H1 (cell line): ENCODE data around the gene RAD23B. TPM values are rescaled to one million over a fixed set of nuclear protein-coding genes. Genes with fewer than 3 reads are reported as not detected.

Source experiments
- CTCF ChIA-PET: fragments of 300-600 bp; sonication (Branson Sonifier 250); formaldehyde crosslinking; loops from one replicate; lab custom pipeline; 2021; ENCODE audit not compliant: partially characterized antibody; lab: Charles Lee
- POLR2A ChIA-PET: fragments of 300-600 bp; sonication (Branson Sonifier 250); formaldehyde crosslinking; loops from one replicate; lab custom pipeline; 2021; ENCODE audit warnings: inconsistent platforms; ENCODE audit not compliant: partially characterized antibody; lab: Charles Lee
- DNase-seq, 2 experiments: peaks; one replicate each; pipeline versions ENCODE4 v3.0.0 to v3.0.0-alpha.2; 2010 to 2022; ENCODE audit warnings: low spot score in 2 of 2, low read depth in 1 of 2, mixed read lengths in 1 of 2
- FAIRE-seq: peaks from 2 replicates; lab custom pipeline; 2011; peaks lifted over from hg19 to GRCh38; lab: Jason Lieb, UNC
- H2AFZ ChIP-seq: 2 replicates; pipeline ENCODE4 v1.8.1; 2012; ENCODE audit warnings: low read length, inconsistent platforms
- H2AK5ac ChIP-seq: 2 replicates; pipeline ENCODE4 v1.6.1; 2013; ENCODE audit warnings: low read depth, low read length
- H2BK120ac ChIP-seq: replicated peaks from 2 replicates; pipeline ENCODE3; 2013; ENCODE audit warnings: low read depth, low read length, inconsistent platforms
- H2BK12ac ChIP-seq: 2 replicates; pipeline ENCODE4 v1.6.1; 2013; ENCODE audit warnings: low read depth, low read length
- H2BK15ac ChIP-seq: 2 replicates; pipeline ENCODE4 v1.6.1; 2013; ENCODE audit warnings: low read length
- H2BK20ac ChIP-seq: 2 replicates; pipeline ENCODE4 v1.6.1; 2013; ENCODE audit warnings: low read length
- H2BK5ac ChIP-seq: 2 replicates; pipeline ENCODE4 v1.6.1; 2013; ENCODE audit warnings: low read depth, low read length
- H3K14ac ChIP-seq: 2 replicates; pipeline ENCODE4 v1.6.1; 2013; ENCODE audit warnings: inconsistent platforms; ENCODE audit not compliant: insufficient read length
- H3K18ac ChIP-seq: 2 replicates; pipeline ENCODE4 v1.6.1; 2013; ENCODE audit warnings: low read length; ENCODE audit errors: extremely low read depth
- H3K23ac ChIP-seq: 2 replicates; pipeline ENCODE4 v1.6.1; 2013; ENCODE audit warnings: inconsistent platforms; ENCODE audit not compliant: insufficient read length
- H3K23me2 ChIP-seq: 2 replicates; pipeline ENCODE4 v1.6.1; 2013; ENCODE audit warnings: low read depth, low read length
- H3K27ac ChIP-seq: 2 replicates; pipeline ENCODE4 v1.6.1; 2011; ENCODE audit warnings: low read depth, low read length, inconsistent platforms
- H3K27me3 ChIP-seq, 4 experiments: replicated peaks in 1 of 4; 1 replicate in 1 of 4; 2 replicates in 3 of 4; pipeline versions ENCODE4 v1.6.1 to v1.8.1; 2011 to 2013; ENCODE audit warnings: low read length in 3 of 4, mild to moderate bottlenecking in 3 of 4, inconsistent platforms in 2 of 4, mixed read lengths in 2 of 4, moderate library complexity in 1 of 4; ENCODE audit not compliant: control insufficient read depth in 3 of 4, insufficient read depth in 3 of 4; ENCODE audit errors: extremely low read depth in 1 of 4
- H3K36me3 ChIP-seq, 4 experiments: 2 replicates each; pipeline versions ENCODE4 v1.6.1 to v1.8.1; 2011 to 2013; ENCODE audit warnings: mild to moderate bottlenecking in 4 of 4, low read length in 3 of 4, moderate library complexity in 2 of 4, control low read depth in 1 of 4, inconsistent platforms in 1 of 4; ENCODE audit not compliant: insufficient read depth in 4 of 4, control insufficient read depth in 2 of 4
- H3K4ac ChIP-seq: replicated peaks from 2 replicates; pipeline ENCODE3; 2013; ENCODE audit warnings: low read length, low read depth, mixed read lengths, inconsistent platforms; ENCODE audit not compliant: insufficient read length
- H3K4me1 ChIP-seq, 4 experiments: replicated peaks in 1 of 4; 1 replicate in 1 of 4; 2 replicates in 3 of 4; pipeline versions ENCODE4 v1.6.1 to v1.8.1; 2011 to 2013; ENCODE audit warnings: low read length in 3 of 4, inconsistent platforms in 2 of 4, mixed read lengths in 1 of 4; ENCODE audit not compliant: insufficient read depth in 4 of 4, control insufficient read depth in 3 of 4
- H3K4me2 ChIP-seq, 2 experiments: 2 replicates each; pipeline versions ENCODE4 v1.6.1 to v1.8.1; 2011 to 2013; ENCODE audit warnings: low read depth in 2 of 2, low read length in 2 of 2, control low read depth in 1 of 2, inconsistent platforms in 1 of 2, mild to moderate bottlenecking in 1 of 2; ENCODE audit not compliant: insufficient read depth in 1 of 2
- H3K4me3 ChIP-seq, 4 experiments: fragments of 200-600, 300-600 bp in 1 of 4; sonication (generic), shearing (Covaris generic), sonication (Bioruptor Twin) in 1 of 4; 2 replicates each; pipeline versions ENCODE4 v1.5.1 to v1.8.1; 2011 to 2016; ENCODE audit warnings: low read length in 4 of 4, low read depth in 3 of 4, control low read depth in 2 of 4, inconsistent platforms in 2 of 4, mild to moderate bottlenecking in 2 of 4, mixed read lengths in 1 of 4, moderate library complexity in 1 of 4; ENCODE audit not compliant: insufficient read depth in 2 of 4; ENCODE audit errors: extremely low read depth in 1 of 4
- H3K56ac ChIP-seq: replicated peaks from 2 replicates; pipeline ENCODE3; 2013; ENCODE audit warnings: low read depth, mild to moderate bottlenecking, mixed read lengths, low read length, inconsistent platforms; ENCODE audit not compliant: insufficient read length
- H3K79me1 ChIP-seq: 2 replicates; pipeline ENCODE4 v1.6.1; 2013; ENCODE audit warnings: low read depth, low read length, control low read depth
- H3K79me2 ChIP-seq, 2 experiments: 2 replicates each; pipeline versions ENCODE4 v1.6.1 to v1.8.1; 2012 to 2013; ENCODE audit warnings: low read length in 2 of 2, mild to moderate bottlenecking in 2 of 2, inconsistent platforms in 1 of 2; ENCODE audit not compliant: insufficient read depth in 2 of 2, control insufficient read depth in 1 of 2
- H3K9ac ChIP-seq, 4 experiments: replicated peaks in 1 of 4; 1 replicate in 1 of 4; 2 replicates in 3 of 4; pipeline versions ENCODE4 v1.6.1 to v1.8.1; 2011 to 2013; ENCODE audit warnings: low read depth in 3 of 4, low read length in 3 of 4, control low read depth in 2 of 4, mild to moderate bottlenecking in 2 of 4, moderate library complexity in 2 of 4, inconsistent platforms in 1 of 4; ENCODE audit errors: extremely low read depth in 1 of 4
- H3K9me3 ChIP-seq, 2 experiments: 2 replicates each; pipeline versions ENCODE4 v1.6.1 to v1.8.1; 2012 to 2013; ENCODE audit warnings: mild to moderate bottlenecking in 2 of 2, moderate library complexity in 2 of 2, control low read depth in 1 of 2, inconsistent platforms in 1 of 2, low read depth in 1 of 2, low read length in 1 of 2, mixed read lengths in 1 of 2; ENCODE audit not compliant: insufficient read depth in 2 of 2
- H4K20me1 ChIP-seq, 2 experiments: replicated peaks in 1 of 2; 2 replicates each; pipeline versions ENCODE3 to v1.8.1; 2011 to 2013; ENCODE audit warnings: inconsistent platforms in 2 of 2, low read length in 2 of 2, mild to moderate bottlenecking in 1 of 2; ENCODE audit not compliant: insufficient read depth in 2 of 2, control insufficient read depth in 1 of 2
- H4K5ac ChIP-seq: 2 replicates; pipeline ENCODE4 v1.6.1; 2013; ENCODE audit warnings: low read length, low read depth, mixed read lengths, inconsistent platforms; ENCODE audit not compliant: insufficient read length
- H4K8ac ChIP-seq: 2 replicates; pipeline ENCODE4 v1.8.0; 2013; ENCODE audit warnings: mild to moderate bottlenecking, moderate library complexity, low read length, inconsistent platforms; ENCODE audit not compliant: insufficient read depth; ENCODE audit errors: extremely low read depth
- H4K91ac ChIP-seq: replicated peaks from 2 replicates; pipeline ENCODE3; 2013; ENCODE audit warnings: low read length, mixed read lengths, inconsistent platforms; ENCODE audit not compliant: insufficient read length
- CBX8 ChIP-seq: fragments of 300-800, 300-1000 bp; sonication (generic); IDR thresholded peaks from 2 replicates; pipeline ENCODE4 v1.7.1; 2016; ENCODE audit warnings: low read depth, low read length, borderline replicate concordance
- NRF1 ChIP-seq: IDR thresholded peaks from 2 replicates; pipeline ENCODE4 v1.6.1; 2011; ENCODE audit warnings: mild to moderate bottlenecking, low read depth, low read length, improper control_type of control experiment
- SIX5 ChIP-seq: IDR thresholded peaks from 2 replicates; pipeline ENCODE4 v1.6.1; 2011; ENCODE audit warnings: mild to moderate bottlenecking, low read depth, low read length
- TBP ChIP-seq: IDR thresholded peaks from 2 replicates; pipeline ENCODE4 v1.6.1; 2011; ENCODE audit warnings: low read depth, low read length, improper control_type of control experiment
- WGBS, 2 experiments: shearing (Covaris generic) in 1 of 2; methylation state at CpG; one replicate each; pipeline versions ENCODE4 v1.1.6 to v1.1.7; 2013 to 2015; ENCODE audit warnings: low lambda C conversion rate in 2 of 2, mixed read lengths in 2 of 2, inconsistent platforms in 1 of 2, low coverage in 1 of 2, missing lambda C conversion rate in 1 of 2; ENCODE audit not compliant: insufficient replicate concordance in 2 of 2, insufficient coverage in 1 of 2, insufficient read length in 1 of 2; ENCODE audit errors: extremely low coverage in 1 of 2, missing lambda C conversion rate in 1 of 2; 5-methylcytosine and 5-hydroxymethylcytosine counted together
- polyA plus RNA-seq, 7 experiments: library from polyadenylated mRNA; depleted of rRNA in 3 of 7; stranded (reverse) in 5 of 7; unstranded in 2 of 7; fragments of >200 nt in 5 of 7; fragments of 200-250 nt in 2 of 7; gene quantifications; 1 replicate in 5 of 7; 2 replicates in 1 of 7; 4 replicates in 1 of 7; pipeline versions ENCODE4 v1.2.1 to v1.2.3, GENCODE V29; 2011 to 2013; ENCODE audit warnings: missing spikeins in 2 of 7, mixed read lengths in 2 of 7
- total RNA-seq: library from RNA; stranded (reverse); fragmentation: NEBNext Ultra II Directional; extraction: Animal tissue kit (Norgen Biotek cat#: 25700); gene quantifications from 2 replicates; pipeline ENCODE4 v1.2.1, GENCODE V29; 2021

The RAD23B gene
- total and polyA plus RNA-seq, 2 of the 8 experiments (the other 6 are each of a cell fraction or from before 2014, with no cell fraction given), result 97.1 to 165 TPM

GRCh38 chr9:107275530-107275929, 7.5 kb upstream of the RAD23B start:
- Histone ChIP-seq H3K14ac (no peak overlapping the region), H3K27me3 (no peaks in the 10 kb centered on the region), H3K9me3 (no peaks in the 10 kb centered on the region; a peak in 1 of 4 replicates), H3K23me2 (no peaks in the 10 kb centered on the region), H2AK5ac (no peak overlapping the region), H3K79me2 (no peaks in the 10 kb centered on the region), H2BK15ac (no peak overlapping the region), H3K4ac (no peak overlapping the region), H3K79me1 (no peaks in the 10 kb centered on the region), H3K9ac (no peak overlapping the region), H2BK12ac (no peak overlapping the region), H3K4me2 (no peak overlapping the region), H3K23ac (no peak overlapping the region), H3K36me3 (no peaks in the 10 kb centered on the region), H3K4me3 (no peak overlapping the region), H4K91ac (no peak overlapping the region), H2BK20ac (0 out of 2 replicates have a peak overlapping the region, but pooled peaks have one; percentile 10), H3K4me1 (peaks cover 0 to 2% (median 0%) of the 10 kb centered on the region in 4 experiments; a peak in 1 of 7 replicates), H4K8ac (no peak overlapping the region), H3K56ac (no peak overlapping the region), H4K5ac (no peak overlapping the region), H3K27ac (no peak overlapping the region), H4K20me1 (no peaks in the 10 kb centered on the region), H2BK5ac (no peak overlapping the region), H3K18ac (no peak overlapping the region), H2BK120ac (no peak overlapping the region), H2AFZ (no peak overlapping the region)
- FAIRE-seq, result no peak
- 86% methylated on average over 2 of the region's 2 CpGs; no CpG with 5 or more reads in 1 of the 2 experiments for WGBS, 2 experiments
- CTCF ChIA-PET, result no interaction called here
- TF ChIP-seq TBP (no peak), CBX8 (no peak), NRF1 (no peak), SIX5 (no peak)
- POLR2A ChIA-PET, result interaction anchor here (0.6 to 1.0 kb wide), 3 partner anchors 8 to 1317 kb away, joined by 3 to 4 read pairs (median 4); partner anchors contain the start of gene RAD23B
- no peak for DNase-seq
